ES-I3 (cell line): Measurements from ENCODE around the gene PKNOX1.

ENCODE experiments used
- H3K36me3 ChIP-seq: 2 replicates; pipeline ENCODE4 v1.6.1; 2013; ENCODE audit warnings: mild to moderate bottlenecking, low read length, control low read depth, moderate library complexity; ENCODE audit not compliant: insufficient read depth
- H3K4me1 ChIP-seq: 2 replicates; pipeline ENCODE4 v1.6.1; 2013; ENCODE audit warnings: mild to moderate bottlenecking, control low read depth, low read length; ENCODE audit not compliant: insufficient read depth
- H3K9ac ChIP-seq: 2 replicates; pipeline ENCODE4 v1.6.1; 2013; ENCODE audit warnings: low read depth, mild to moderate bottlenecking, low read length, moderate library complexity
- H3K9me3 ChIP-seq: 2 replicates; pipeline ENCODE4 v1.6.1; 2013; ENCODE audit warnings: mild to moderate bottlenecking, low read length, moderate library complexity; ENCODE audit not compliant: control insufficient read depth, insufficient read depth

PKNOX1 gene

GRCh38 chr21:42969193-42969600, 5.2 kb upstream of the PKNOX1 start:
- Histone ChIP-seq H3K36me3 (no peaks in the 10 kb centered on the region), H3K9ac (no peak overlapping the region), H3K4me1 (peaks cover 18% of the 10 kb centered on the region), H3K9me3 (no peaks in the 10 kb centered on the region)

GRCh38 chr21:42970946-42971653, 3.3 kb upstream of the PKNOX1 start:
- no peaks in the 10 kb centered on the region for H3K9me3 ChIP-seq

DNA sequence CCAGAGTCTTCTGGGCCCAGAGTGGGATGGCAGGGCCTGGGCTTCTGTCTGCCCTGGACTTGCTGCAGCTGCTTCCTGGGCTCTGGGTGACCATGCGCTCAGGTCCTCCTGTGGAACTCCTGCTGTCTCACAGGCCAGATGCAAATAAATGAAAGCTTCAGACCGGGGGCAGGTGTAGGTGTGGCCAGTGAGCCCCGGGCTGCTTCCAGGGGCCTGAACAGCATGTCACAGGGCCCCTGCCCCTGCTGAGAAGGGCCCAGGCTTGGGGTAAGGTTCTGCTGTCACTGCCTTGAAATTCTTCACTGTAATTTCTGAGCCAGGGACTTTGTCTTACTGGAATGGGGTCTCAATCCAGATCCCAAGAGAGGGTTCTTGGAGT, 2.5 kb upstream of the PKNOX1 start:
- Histone ChIP-seq H3K36me3 (peaks cover 4% of the 10 kb centered on the region), H3K9me3 (no peaks in the 10 kb centered on the region; the same call in 1 of the 2 replicates), H3K4me1 (peaks cover 20% of the 10 kb centered on the region), H3K9ac (no peak overlapping the region)

More at GRCh38 chr21:42970946-42971653, 3.3 kb upstream of the PKNOX1 start:
- Histone ChIP-seq H3K36me3 (no peaks in the 10 kb centered on the region), H3K4me1 (peaks cover 18% of the 10 kb centered on the region), H3K9ac (no peak overlapping the region)

- Histone ChIP-seq H3K4me1 (peaks cover 24% of the 10 kb centered on the region), H3K9ac (peak overlapping the region; percentile 63), H3K36me3 (peaks cover 9% of the 10 kb centered on the region), H3K9me3 (no peaks in the 10 kb centered on the region; the same call in 1 of the 2 replicates)
Measured at GRCh38 chr21:42973309-42973990, 912 bp upstream of the PKNOX1 start.

DNA sequence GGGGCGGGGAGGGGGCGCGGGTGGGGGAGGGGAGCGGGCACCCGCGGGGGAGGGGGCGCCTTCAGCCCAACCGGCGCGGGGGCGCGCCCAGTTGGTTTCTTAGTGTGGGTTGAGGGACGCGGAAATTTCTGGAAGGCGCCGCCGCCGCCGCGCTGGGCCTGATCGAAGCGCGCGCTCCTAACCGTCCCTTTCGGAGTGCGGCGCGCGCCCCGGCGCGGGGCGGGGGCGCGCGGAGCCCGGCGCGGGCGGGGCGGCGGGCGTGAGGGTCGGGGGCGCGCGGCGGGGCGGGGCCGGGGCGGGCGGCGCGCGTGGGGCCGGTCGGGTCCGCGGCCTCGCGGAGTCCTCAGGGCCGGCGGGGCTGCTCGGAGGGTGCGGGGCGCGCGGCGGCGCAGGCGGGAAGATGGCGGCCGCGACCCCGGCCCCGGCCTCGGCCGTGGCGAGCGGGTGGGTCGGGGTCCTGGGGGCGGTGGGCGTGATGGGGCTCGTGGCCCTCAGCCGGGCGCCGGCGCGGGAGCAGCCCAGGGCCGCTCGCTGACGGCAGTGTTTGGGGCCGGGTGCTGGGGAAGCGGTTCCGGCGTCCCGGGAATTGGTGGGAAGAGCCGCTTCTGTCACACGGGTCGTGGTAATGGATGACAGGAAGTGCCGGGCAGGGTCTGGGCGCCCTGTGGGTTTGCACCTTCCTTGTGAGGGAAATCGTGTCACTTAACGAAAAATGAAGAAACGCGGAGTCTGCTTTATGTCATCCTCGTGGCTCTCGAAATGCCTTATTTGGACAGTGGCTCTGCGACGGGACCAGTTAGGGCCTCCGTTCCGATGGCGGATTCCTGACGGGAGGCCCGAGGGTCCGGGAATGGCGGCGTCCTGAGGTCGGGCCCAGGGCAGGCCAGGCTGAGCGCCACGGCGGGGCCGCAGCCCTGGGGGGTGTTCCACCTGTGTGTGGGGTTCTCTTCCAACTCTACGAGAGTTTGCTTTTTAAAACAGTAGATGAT, 764 bp downstream of the PKNOX1 start:
- peaks cover 11% of the 10 kb centered on the region for H3K36me3 ChIP-seq
- H3K4me1 ChIP-seq = peaks cover 24% of the 10 kb centered on the region
- peak overlapping the region; percentile 94 for H3K9ac ChIP-seq
- no peaks in the 10 kb centered on the region; the same call in 1 of the 2 replicates for H3K9me3 ChIP-seq

- no peaks in the 10 kb centered on the region; the same call in 1 of the 2 replicates for H3K9me3 ChIP-seq
- H3K4me1 ChIP-seq = peaks cover 30% of the 10 kb centered on the region
- H3K9ac ChIP-seq = peak overlapping the region; percentile 94
- peaks cover 11% of the 10 kb centered on the region for H3K36me3 ChIP-seq
Measured at GRCh38 chr21:42975886-42976608, 1.7 kb downstream of the PKNOX1 start.

GRCh38 chr21:42980312-42981213, 6.2 kb downstream of the PKNOX1 start:
- Histone ChIP-seq H3K36me3 (peaks cover 11% of the 10 kb centered on the region), H3K4me1 (peaks cover 22% of the 10 kb centered on the region), H3K9me3 (no peaks in the 10 kb centered on the region; the same call in 1 of the 2 replicates), H3K9ac (no peak overlapping the region)

DNA sequence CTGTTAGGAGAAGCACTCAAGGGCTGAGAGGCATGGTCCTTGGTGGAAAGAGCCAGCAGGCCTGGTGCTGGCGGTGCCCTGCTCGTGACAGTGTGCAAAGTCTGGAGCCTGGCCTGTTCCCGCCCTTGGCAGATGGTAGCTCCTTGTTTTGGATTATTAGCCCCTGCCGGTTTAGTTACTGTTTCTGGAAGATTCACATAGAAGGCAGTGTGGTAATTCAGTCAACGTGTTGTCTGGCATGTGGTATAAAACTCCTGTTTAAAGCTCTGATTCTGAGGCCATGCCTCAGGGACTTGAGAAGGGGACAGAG, 6.8 kb downstream of the PKNOX1 start:
- H3K4me1 ChIP-seq = peaks cover 22% of the 10 kb centered on the region
- H3K9me3 ChIP-seq = no peaks in the 10 kb centered on the region; the same call in 1 of the 2 replicates
- H3K36me3 ChIP-seq = peaks cover 11% of the 10 kb centered on the region
- no peak overlapping the region for H3K9ac ChIP-seq

- Histone ChIP-seq H3K4me1 (peaks cover 20% of the 10 kb centered on the region), H3K9me3 (no peaks in the 10 kb centered on the region; the same call in 1 of the 2 replicates), H3K36me3 (peaks cover 7% of the 10 kb centered on the region), H3K9ac (no peak overlapping the region)
Measured at GRCh38 chr21:42981862-42982261, 7.5 kb downstream of the PKNOX1 start.

DNA sequence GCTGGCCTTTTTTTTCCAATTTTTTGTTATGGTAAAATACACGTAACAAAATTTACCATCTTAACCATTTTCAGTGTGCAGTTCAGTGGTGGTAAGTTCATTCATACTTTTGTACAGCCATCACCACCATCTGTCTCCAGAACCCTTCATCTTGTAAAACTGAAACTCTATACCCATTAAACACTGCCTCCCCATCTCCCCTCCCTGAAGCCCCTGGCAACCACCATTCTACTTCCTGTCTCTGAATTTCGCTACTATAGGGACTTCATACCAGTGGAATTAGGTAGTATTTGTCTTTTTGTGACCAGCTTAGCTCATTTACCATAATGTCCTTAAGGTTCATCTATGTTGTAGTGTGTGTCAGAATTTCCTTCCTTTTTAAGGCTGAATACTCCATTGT, 8.7 kb downstream of the PKNOX1 start:
- H3K4me1 ChIP-seq = peaks cover 16% of the 10 kb centered on the region
- H3K9me3 ChIP-seq = no peaks in the 10 kb centered on the region
- H3K9ac ChIP-seq = no peak overlapping the region
- H3K36me3 ChIP-seq = peaks cover 3% of the 10 kb centered on the region; the same call in 1 of the 2 replicates

DNA sequence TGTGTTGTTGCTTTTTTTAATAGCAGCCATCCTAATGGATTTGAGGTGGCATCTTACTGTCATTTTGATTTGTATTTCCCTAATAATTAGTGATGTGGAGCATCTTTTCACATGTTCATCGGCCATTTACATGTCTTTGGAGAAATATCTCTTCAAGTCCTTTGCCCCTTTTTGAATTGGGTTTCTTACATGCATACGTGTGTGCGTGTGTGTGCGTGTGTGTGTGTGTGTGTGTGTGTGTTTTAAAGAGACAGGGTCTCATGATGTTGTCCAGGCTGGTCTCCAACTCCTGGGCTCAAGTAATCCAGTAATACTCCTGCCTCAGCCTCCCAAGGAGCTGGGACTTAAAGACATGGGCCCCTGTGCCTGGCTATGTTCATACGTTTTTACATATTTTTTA, 9.5 kb downstream of the PKNOX1 start:
- H3K36me3 ChIP-seq = peaks cover 3% of the 10 kb centered on the region; the same call in 1 of the 2 replicates
- H3K4me1 ChIP-seq = peaks cover 19% of the 10 kb centered on the region
- H3K9me3 ChIP-seq = no peaks in the 10 kb centered on the region

DNA sequence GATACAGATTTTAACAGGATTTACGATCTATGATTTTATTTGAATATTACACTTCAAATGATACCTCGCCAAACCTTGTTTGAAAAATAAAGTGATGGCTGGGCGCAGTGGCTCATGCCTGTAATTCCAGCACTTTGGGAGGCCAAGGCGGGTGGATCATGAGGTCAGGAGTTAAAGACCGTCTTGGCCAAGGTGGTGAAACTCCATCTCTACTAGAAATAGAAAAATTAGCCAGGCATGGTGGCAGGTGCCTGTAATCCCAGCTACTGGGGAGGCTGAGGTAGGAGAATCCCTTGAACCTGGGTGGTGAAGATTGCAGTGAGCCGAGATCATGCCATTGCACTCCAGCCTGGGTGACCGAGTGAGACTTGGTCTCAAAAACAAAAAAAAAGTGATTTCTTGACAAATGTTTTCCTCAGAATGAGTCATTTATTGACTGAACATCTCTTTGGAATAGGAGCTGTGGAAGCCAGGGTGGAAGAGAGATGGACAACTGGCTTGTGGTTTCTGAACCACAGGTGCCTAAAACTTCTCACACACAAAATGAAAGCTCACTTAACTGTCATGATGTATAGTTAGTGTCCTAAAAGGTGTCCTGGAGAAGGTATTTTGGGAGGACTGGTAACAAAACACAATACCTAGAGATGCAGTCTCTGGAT, 11.9 kb downstream of the PKNOX1 start:
- Histone ChIP-seq H3K9ac (no peak overlapping the region), H3K36me3 (no peaks in the 10 kb centered on the region), H3K4me1 (peaks cover 9% of the 10 kb centered on the region; the same call in 1 of the 2 replicates), H3K9me3 (no peaks in the 10 kb centered on the region)

More for the DNA sequence above, 9.5 kb downstream of the PKNOX1 start:
- no peak overlapping the region for H3K9ac ChIP-seq
